RCC 7860 (cell line): ENCODE data around the gene MYLK.
A peak's percentile ranks its signal among the peaks of the same experiment; 100 is the strongest.
"Not testable (repeated sequence)": the region's sequence is repeated elsewhere in the genome, so short reads cannot be mapped to it uniquely, and the experiment has no call there.

Experiments
- DNase-seq: peaks from one replicate; pipeline ENCODE4 v3.0.0-alpha.2; 2015; ENCODE audit warnings: low spot score
- FAIRE-seq: peaks from 2 replicates; lab custom pipeline; 2012; peaks lifted over from hg19 to GRCh38; lab: Jason Lieb, UNC

MYLK gene

GRCh38 chr3:123611674-123612073 lies 272.5 kb downstream of the MYLK start:
- not testable (repeated sequence) for FAIRE-seq

GRCh38 chr3:123611082-123611481 lies 273.1 kb downstream of the MYLK start:
- FAIRE-seq (no peak), DNase-seq (no peak)

More at GRCh38 chr3:123611674-123612073, 272.5 kb downstream of the MYLK start:
- not testable (repeated sequence) for DNase-seq

GRCh38 chr3:123610331-123610730 lies 273.8 kb downstream of the MYLK start:
- peak; percentile 30 for FAIRE-seq

GRCh38 chr3:123609063-123609462 lies 275.1 kb downstream of the MYLK start:
- no peak for FAIRE-seq
- no peak for DNase-seq

More at GRCh38 chr3:123610331-123610730, 273.8 kb downstream of the MYLK start:
- DNase-seq = peak; percentile 73

GRCh38 chr3:123608263-123608937 lies 275.7 kb downstream of the MYLK start:
- no peak for FAIRE-seq

GRCh38 chr3:123606527-123606926 lies 277.6 kb downstream of the MYLK start:
- no peak for FAIRE-seq

More at GRCh38 chr3:123608263-123608937, 275.7 kb downstream of the MYLK start:
- DNase-seq = no peak

GRCh38 chr3:123605789-123606234 lies 278.3 kb downstream of the MYLK start:
- FAIRE-seq = peak; percentile 86
- DNase-seq = peak; percentile 83

More at GRCh38 chr3:123606527-123606926, 277.6 kb downstream of the MYLK start:
- DNase-seq = no peak

- FAIRE-seq, DNase-seq: not testable (repeated sequence)
Observed at GRCh38 chr3:123603153-123603552, 281.0 kb downstream of the MYLK start.

GRCh38 chr3:123602325-123602724 lies 281.8 kb downstream of the MYLK start:
- FAIRE-seq (peak; percentile 81), DNase-seq (peak; percentile 73)

- not testable (repeated sequence) for FAIRE-seq, DNase-seq
Observed at GRCh38 chr3:123600863-123601262, 283.3 kb downstream of the MYLK start.

- DNase-seq (no peak), FAIRE-seq (no peak)
Observed at GRCh38 chr3:123597561-123597960, 286.6 kb downstream of the MYLK start.

GRCh38 chr3:123595396-123596180 lies 288.5 kb downstream of the MYLK start:
- FAIRE-seq = no peak

GRCh38 chr3:123593381-123593780 lies 290.8 kb downstream of the MYLK start:
- FAIRE-seq (no peak), DNase-seq (no peak)

More at GRCh38 chr3:123595396-123596180, 288.5 kb downstream of the MYLK start:
- DNase-seq = no peak

- FAIRE-seq (no peak), DNase-seq (no peak)
Observed at GRCh38 chr3:123590685-123591450, 293.3 kb downstream of the MYLK start.

- DNase-seq (no peak), FAIRE-seq (no peak)
Observed at GRCh38 chr3:123587401-123587800, 296.7 kb downstream of the MYLK start.

GRCh38 chr3:123586968-123587367 lies 297.2 kb downstream of the MYLK start:
- DNase-seq (no peak), FAIRE-seq (no peak)

- FAIRE-seq = peak; percentile 55
- peak; percentile 67 for DNase-seq
Observed at GRCh38 chr3:123586131-123586530, 298.0 kb downstream of the MYLK start.

- DNase-seq (peak; percentile 93), FAIRE-seq (peak; percentile 74)
Observed at GRCh38 chr3:123584988-123585937, 298.9 kb downstream of the MYLK start, which contains the start of gene HACD2. Gene HACD2 (minus strand): TSS chr3:123585053. CDS start chr3:123585027, 26 bp downstream.

- no peak for FAIRE-seq
- DNase-seq = no peak
Observed at GRCh38 chr3:123584284-123584987, 299.7 kb downstream of the MYLK start.
